SIG-M5 treated with dmso at 0.1 percent for 504 hours (cell line): ENCODE data around the gene UBIAD1.
A peak's percentile ranks its signal among the peaks of the same experiment; 100 is the strongest.
"Not testable (repeated sequence)": the region's sequence is repeated elsewhere in the genome, so short reads cannot be mapped to it uniquely, and the experiment has no call there.

ENCODE experiments used
- DNase-seq: peaks from one replicate; lab custom pipeline; 2025; ENCODE audit not compliant: unreplicated experiment; lab: John Stamatoyannopoulos, UW

Gene UBIAD1

GRCh38 chr1:11272832-11273594 is at the start of gene UBIAD1:
Gene UBIAD1, plus strand, starts transcription at chr1:11273198. Its CDS starts 334 bp downstream, at chr1:11273532.
- DNase-seq, result peak; percentile 78

- DNase-seq, result no peak
Measured at GRCh38 chr1:11227106-11228077, 45.6 kb upstream of the UBIAD1 start.

GRCh38 chr1:11229203-11229602 is 43.8 kb upstream of the UBIAD1 start:
- no peak for DNase-seq

- no peak for DNase-seq
Measured at GRCh38 chr1:11233208-11233607, 39.8 kb upstream of the UBIAD1 start.

GRCh38 chr1:11237356-11237755 is 35.6 kb upstream of the UBIAD1 start:
- DNase-seq, result no peak

GRCh38 chr1:11238311-11238710 is 34.7 kb upstream of the UBIAD1 start:
- no peak for DNase-seq

GRCh38 chr1:11245248-11245647 is 27.8 kb upstream of the UBIAD1 start:
- no peak for DNase-seq

GRCh38 chr1:11245904-11246719 is 26.9 kb upstream of the UBIAD1 start:
- no peak for DNase-seq

- DNase-seq, result no peak
Measured at GRCh38 chr1:11248169-11248568, 24.8 kb upstream of the UBIAD1 start.

GRCh38 chr1:11252538-11252937 is 20.5 kb upstream of the UBIAD1 start:
- no peak for DNase-seq

- DNase-seq, result no peak
Measured at GRCh38 chr1:11253226-11253625, 19.8 kb upstream of the UBIAD1 start.

GRCh38 chr1:11256299-11256698 is 16.7 kb upstream of the UBIAD1 start:
- DNase-seq, result no peak

GRCh38 chr1:11262171-11263049 is 10.6 kb upstream of the UBIAD1 start, which contains the start of gene MTOR:
Gene MTOR, minus strand, starts transcription at chr1:11262551. Its CDS starts 3,142 bp downstream, at chr1:11259409.
- peak; percentile 99 for DNase-seq

GRCh38 chr1:11266268-11267074 is 6.5 kb upstream of the UBIAD1 start:
- DNase-seq, result no peak

GRCh38 chr1:11267350-11268337 is 5.4 kb upstream of the UBIAD1 start:
- DNase-seq, result not testable (repeated sequence)

- no peak for DNase-seq
Measured at GRCh38 chr1:11272544-11272831, 510 bp upstream of the UBIAD1 start.

- no peak for DNase-seq
Measured at GRCh38 chr1:11273595-11274234, 717 bp downstream of the UBIAD1 start.

GRCh38 chr1:11279152-11279551 is 6.2 kb downstream of the UBIAD1 start:
- DNase-seq, result no peak
